PFSK-1 (cell line): Measurements from ENCODE around the gene FXN.

ENCODE experiments used
- FOXP2 ChIP-seq: optimal IDR thresholded peaks from 2 replicates; pipeline ENCODE3; 2011; ENCODE audit warnings: borderline replicate concordance, control low read depth, inconsistent platforms; ENCODE audit not compliant: insufficient read depth; ENCODE audit errors: extremely low read length, extremely low read depth
- POLR2AphosphoS5 ChIP-seq: IDR thresholded peaks from 2 replicates; pipeline ENCODE4 v1.6.1; 2012; ENCODE audit warnings: low read depth, mild to moderate bottlenecking, control low read depth, low read length, moderate library complexity
- REST ChIP-seq, 2 experiments: IDR thresholded peaks; 2 replicates each; pipeline versions ENCODE4 v1.6.1 to v1.8.0; 2011 to 2012; ENCODE audit warnings: low read depth in 2 of 2, low read length in 2 of 2, control low read depth in 1 of 2, inconsistent platforms in 1 of 2, mild to moderate bottlenecking in 1 of 2, moderate library complexity in 1 of 2; ENCODE audit not compliant: insufficient read depth in 1 of 2
- SIN3A ChIP-seq: IDR thresholded peaks from 2 replicates; pipeline ENCODE4 v1.6.1; 2012; ENCODE audit warnings: mild to moderate bottlenecking, low read length, moderate library complexity, borderline replicate concordance; ENCODE audit not compliant: insufficient read depth
- TAF1 ChIP-seq: IDR thresholded peaks from 2 replicates; pipeline ENCODE4 v1.6.1; 2012; ENCODE audit warnings: low read length, control low read depth, borderline replicate concordance; ENCODE audit not compliant: insufficient read depth

Gene FXN

GRCh38 chr9:69132361-69132760 is 96.8 kb downstream of the FXN start:
- TF ChIP-seq SIN3A (no peak), FOXP2 (no peak)

- no peak for TF ChIP-seq TAF1
- TF ChIP-seq REST (IDR thresholded peaks at IDR 0.05; ENCODE audit: insufficient read depth in 1 of 2, low read depth in 2 of 2, low read length in 2 of 2): no peak
- TF ChIP-seq SIN3A: no peak
- TF ChIP-seq FOXP2: no peak
- TF ChIP-seq POLR2AphosphoS5: no peak
Observed at GRCh38 chr9:69134412-69134811, 98.9 kb downstream of the FXN start.

- TF ChIP-seq FOXP2 (no peak), POLR2AphosphoS5 (no peak), TAF1 (no peak), SIN3A (no peak), REST (IDR thresholded peaks at IDR 0.05; ENCODE audit: insufficient read depth in 1 of 2, low read depth in 2 of 2, low read length in 2 of 2) (no peak)
Observed at GRCh38 chr9:69136185-69136584, 100.6 kb downstream of the FXN start.

GRCh38 chr9:69136779-69137178 is 101.2 kb downstream of the FXN start:
- no peak for TF ChIP-seq TAF1
- no peak for TF ChIP-seq FOXP2
- TF ChIP-seq REST (IDR thresholded peaks at IDR 0.05; ENCODE audit: insufficient read depth in 1 of 2, low read depth in 2 of 2, low read length in 2 of 2): no peak
- TF ChIP-seq POLR2AphosphoS5: no peak
- TF ChIP-seq SIN3A: no peak

- no peak for TF ChIP-seq TAF1
- TF ChIP-seq REST (IDR thresholded peaks at IDR 0.05; ENCODE audit: insufficient read depth in 1 of 2, low read depth in 2 of 2, low read length in 2 of 2): no peak
- no peak for TF ChIP-seq SIN3A
- TF ChIP-seq FOXP2: no peak
- TF ChIP-seq POLR2AphosphoS5: no peak
Observed at GRCh38 chr9:69137311-69137710, 101.8 kb downstream of the FXN start.
